ENCODE data around the gene PLPP4.

PLPP4 gene

GRCh38 chr10:120628197-120628596 lies 171.2 kb downstream of the PLPP4 start:
- DNase-seq, result no peak

- no peak for DNase-seq
These were observed 173.2 kb downstream of the PLPP4 start for GRCh38 chr10:120630266-120630665.

- DNase-seq, result no peak
These were observed 175.0 kb downstream of the PLPP4 start for GRCh38 chr10:120632047-120632446.

GRCh38 chr10:120632942-120633341 lies 175.9 kb downstream of the PLPP4 start:
- no peak for DNase-seq

- no peak for DNase-seq
These were observed 177.6 kb downstream of the PLPP4 start for GRCh38 chr10:120634659-120635058.

Measured in NCI-H2227 treated with DMSO at 0.1 percent for 48 hours (cell line).